Fibroblast of lung (primary cell): ENCODE measurements around the gene STRBP.

ENCODE experiments used
- CTCF ChIP-seq, 2 donors: IDR thresholded peaks in 1 of 2; conservative IDR thresholded peaks in 1 of 2; 1 replicate in 1 of 2; 2 replicates in 1 of 2; pipeline ENCODE4 v1.5.1; 2011 to 2012; ENCODE audit warnings: low read length in 2 of 2, control low read depth in 1 of 2, inconsistent platforms in 1 of 2, low read depth in 1 of 2, mild to moderate bottlenecking in 1 of 2
- EZH2 ChIP-seq: IDR thresholded peaks from 2 replicates; pipeline ENCODE4 v1.5.1; 2012; ENCODE audit warnings: low read length, control low read depth, mild to moderate bottlenecking; ENCODE audit errors: missing control alignments

- TF ChIP-seq CTCF (conservative IDR thresholded peaks at IDR 0.05 in 1 of 2, IDR thresholded peaks at IDR 0.05 in 1 of 2; ENCODE audit: low read depth in 1 of 2, low read length in 2 of 2) (no peak), EZH2 (no peak)
Measured at GRCh38 chr9:123216251-123216797, 52.1 kb downstream of the STRBP start.
